ENCODE measurements around the gene ACVRL1. TPM values are rescaled to one million over a fixed set of nuclear protein-coding genes. Genes with fewer than 3 reads are reported as not detected.
A peak's percentile ranks its signal among the peaks of the same experiment; 100 is the strongest.

ACVRL1 gene
- total RNA-seq, 5 donors from 2014 or later (not counting 1 experiment from before 2014, with no cell fraction given) = 0.16 to 0.58 (median 0.23) TPM; not detected in 2

DNA sequence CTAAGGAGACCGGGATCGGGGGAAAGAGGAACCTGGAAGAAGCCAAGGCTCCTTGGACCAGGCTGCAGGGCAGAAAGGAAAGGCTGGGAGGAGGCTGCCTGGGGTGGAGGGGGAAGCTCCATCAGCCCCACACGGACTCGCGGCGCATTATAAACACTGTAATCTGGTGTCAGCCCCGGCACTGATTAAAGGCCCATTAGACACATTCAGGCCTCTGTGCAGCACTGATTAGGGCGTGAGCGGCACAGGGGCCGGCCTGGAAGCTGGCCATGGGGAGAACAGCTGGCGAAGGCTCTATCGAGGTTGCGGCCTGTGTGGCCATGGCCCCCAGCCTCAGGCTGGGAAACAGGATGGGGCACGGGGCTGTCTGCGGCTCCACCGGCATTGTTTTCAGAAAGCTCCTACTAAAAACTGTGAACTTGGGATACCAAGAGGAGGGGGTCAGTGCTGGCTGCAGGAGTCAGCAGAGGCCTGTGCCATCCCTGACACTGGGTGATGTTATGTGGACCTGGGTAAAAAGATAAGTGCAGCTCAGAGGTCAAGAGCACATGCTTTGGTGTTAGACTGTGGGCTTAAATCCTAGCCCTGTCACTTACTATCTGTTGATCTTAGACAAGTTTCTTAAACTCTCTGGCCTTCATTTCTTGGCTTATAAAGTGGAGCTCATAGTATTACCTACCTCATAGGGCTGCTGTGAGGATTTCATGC is 10.6 kb downstream of the ACVRL1 start:
- Mint-ChIP-seq H3K27ac (no peak overlapping the region), H3K4me3 (no peak overlapping the region), H3K4me1 (peaks cover 0 to 3% (median 0%) of the 10 kb centered on the region in 3 donors)

GRCh38 chr12:51920046-51920445 is 12.7 kb downstream of the ACVRL1 start:
- no peak overlapping the region for H3K27ac Mint-ChIP-seq
- H3K27me3 Mint-ChIP-seq = peaks cover 0 to 2% of the 10 kb centered on the region in 2 donors
- ChIA-PET CTCF (no interaction called here), POLR2A (no interaction called here)
- DNase-seq (no peak), ATAC-seq (replicated peaks in 1 of 4) (no peak)
- no peaks in the 10 kb centered on the region for H3K9me3 Mint-ChIP-seq
- Histone ChIP-seq H3K36me3 (ENCODE audit: control insufficient read depth in 2 of 2, extremely low read depth in 1 of 2, insufficient read depth in 1 of 2, low read length in 1 of 2) (no peaks in the 10 kb centered on the region), H3K27me3 (replicated peaks in 1 of 2; ENCODE audit: control insufficient read depth in 2 of 2, extremely low read depth in 1 of 2, insufficient read depth in 2 of 2, low read length in 1 of 2) (peaks cover 0 to 25% of the 10 kb centered on the region in 2 experiments), H3K9me3 (no peaks in the 10 kb centered on the region), H3K27ac (ENCODE audit: low read length) (no peak overlapping the region), H3K4me3 (ENCODE audit: control insufficient read depth in 1 of 2, extremely low read depth in 1 of 2, low read length in 1 of 2) (no peak overlapping the region), H3K4me1 (ENCODE audit: control insufficient read depth in 1 of 2, extremely low read depth in 1 of 2, insufficient read depth in 2 of 2, low read length in 2 of 2) (peaks cover 0 to 10% of the 10 kb centered on the region in 2 experiments)
- H3K4me3 Mint-ChIP-seq = no peak overlapping the region
- no CpG with 5 or more reads among the region's 2 CpGs for WGBS (ENCODE audit: insufficient coverage)
- no peaks in the 10 kb centered on the region for H3K36me3 Mint-ChIP-seq
- H3K4me1 Mint-ChIP-seq = peaks cover 5 to 11% (median 8%) of the 10 kb centered on the region in 3 donors

More for the DNA sequence above, 10.6 kb downstream of the ACVRL1 start:
- ATAC-seq (replicated peaks in 1 of 4) (no peak), DNase-seq (no peak)
- no peaks in the 10 kb centered on the region for H3K36me3 ChIP-seq (ENCODE audit: control insufficient read depth in 2 of 2, extremely low read depth in 1 of 2, insufficient read depth in 1 of 2, low read length in 1 of 2)
- H3K9me3 ChIP-seq = no peaks in the 10 kb centered on the region
- H3K36me3 Mint-ChIP-seq = no peaks in the 10 kb centered on the region
- WGBS (ENCODE audit: insufficient coverage) = 91% methylated on average over 14 of the region's 16 CpGs
- H3K4me3 ChIP-seq (ENCODE audit: control insufficient read depth in 1 of 2, extremely low read depth in 1 of 2, low read length in 1 of 2) = no peak overlapping the region
- no peaks in the 10 kb centered on the region for H3K9me3 Mint-ChIP-seq
- H3K27me3 ChIP-seq (replicated peaks in 1 of 2; ENCODE audit: control insufficient read depth in 2 of 2, extremely low read depth in 1 of 2, insufficient read depth in 2 of 2, low read length in 1 of 2) = peaks cover 0 to 15% of the 10 kb centered on the region in 2 experiments
- POLR2A ChIA-PET = no interaction called here
- peaks cover under 1 to 2% of the 10 kb centered on the region in 2 donors for H3K27me3 Mint-ChIP-seq
- H3K4me1 ChIP-seq (ENCODE audit: control insufficient read depth in 1 of 2, extremely low read depth in 1 of 2, insufficient read depth in 2 of 2, low read length in 2 of 2) = peaks cover 0 to under 1% of the 10 kb centered on the region in 2 experiments
- CTCF ChIA-PET = no interaction called here
- no peak overlapping the region for H3K27ac ChIP-seq (ENCODE audit: low read length)

DNA sequence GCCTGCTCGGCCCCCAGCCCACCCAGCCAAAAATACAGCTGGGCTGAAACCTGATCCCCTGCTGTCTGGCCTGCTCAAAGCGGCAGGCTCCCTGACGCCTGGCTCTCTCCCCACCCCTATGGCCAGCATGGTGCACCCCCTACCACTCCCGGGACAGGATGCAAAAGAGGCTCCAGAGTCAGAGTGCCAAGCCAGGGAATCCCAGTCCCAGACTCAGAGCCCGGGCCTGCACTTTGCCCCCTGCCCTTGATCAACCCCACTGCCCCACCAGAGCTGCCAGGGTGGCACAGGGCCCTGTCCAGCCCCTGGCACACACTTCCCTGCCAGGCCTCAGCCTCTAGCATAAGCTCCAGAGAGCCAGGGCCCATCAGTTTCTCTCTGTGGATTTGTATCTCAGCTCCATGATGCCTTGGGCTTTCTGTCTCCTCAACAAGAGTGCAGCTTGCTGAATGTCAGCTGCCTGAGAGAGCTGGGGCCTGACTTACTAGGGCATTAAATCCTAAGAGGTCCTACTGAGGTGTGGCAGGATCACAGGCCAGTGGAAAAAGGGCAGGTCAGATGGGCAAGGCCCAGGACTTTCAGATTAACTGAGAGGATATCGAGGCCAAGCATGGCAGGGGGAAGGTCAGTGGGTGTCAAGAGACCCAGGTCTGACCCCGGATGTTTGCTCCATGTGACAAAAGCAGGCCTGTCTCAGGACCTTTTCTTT is 13.9 kb downstream of the ACVRL1 start:
- H3K36me3 Mint-ChIP-seq = no peaks in the 10 kb centered on the region
- H3K27ac ChIP-seq (ENCODE audit: low read length) = no peak overlapping the region

DNA sequence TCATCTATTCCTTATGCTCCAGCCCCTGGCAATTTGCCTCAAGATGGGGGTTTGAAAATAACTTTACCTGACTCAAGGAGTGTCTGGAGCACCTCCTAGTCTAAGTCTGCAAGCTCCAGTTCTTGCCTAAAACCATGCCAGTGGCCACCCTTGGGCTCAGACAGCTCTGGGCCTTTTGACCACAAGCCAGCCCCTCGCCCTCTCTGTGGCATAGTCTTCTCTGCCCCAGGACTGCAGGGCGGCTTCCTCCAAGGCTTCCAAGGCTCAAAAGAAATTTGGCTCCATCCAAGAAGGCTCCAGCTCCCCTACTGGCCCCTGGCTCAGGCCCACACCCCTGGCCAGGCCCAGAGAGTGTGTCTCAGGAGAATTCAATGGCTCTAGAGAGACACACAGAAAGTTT is 14.8 kb downstream of the ACVRL1 start:
- Mint-ChIP-seq H3K9me3 (no peaks in the 10 kb centered on the region), H3K4me1 (peaks cover 6 to 14% (median 8%) of the 10 kb centered on the region in 3 donors), H3K27ac (no peak overlapping the region), H3K36me3 (no peaks in the 10 kb centered on the region), H3K27me3 (peaks cover 0 to under 1% of the 10 kb centered on the region in 2 donors), H3K4me3 (no peak overlapping the region)
- CTCF ChIA-PET = interaction anchor here (0.6 to 1.7 kb wide), 3 partner anchors 9 to 1756 kb away, joined by 3 to 6 read pairs (median 5); no protein-coding TSS in a partner anchor
- Histone ChIP-seq H3K36me3 (ENCODE audit: control insufficient read depth in 2 of 2, extremely low read depth in 1 of 2, insufficient read depth in 1 of 2, low read length in 1 of 2) (no peaks in the 10 kb centered on the region), H3K4me1 (ENCODE audit: control insufficient read depth in 1 of 2, extremely low read depth in 1 of 2, insufficient read depth in 2 of 2, low read length in 2 of 2) (peaks cover 0 to 10% of the 10 kb centered on the region in 2 experiments), H3K27me3 (replicated peaks in 1 of 2; ENCODE audit: control insufficient read depth in 2 of 2, extremely low read depth in 1 of 2, insufficient read depth in 2 of 2, low read length in 1 of 2) (peaks cover 0 to 17% of the 10 kb centered on the region in 2 experiments), H3K4me3 (ENCODE audit: control insufficient read depth in 1 of 2, extremely low read depth in 1 of 2, low read length in 1 of 2) (no peak overlapping the region), H3K9me3 (no peaks in the 10 kb centered on the region), H3K27ac (ENCODE audit: low read length) (no peak overlapping the region)
- 78% methylated on average over 1 of the region's 2 CpGs for WGBS (ENCODE audit: insufficient coverage)
- POLR2A ChIA-PET = interaction anchor here in 1 of 2 donors (0.6 kb wide), 1 partner anchor 62 kb away, joined by 3 read pairs; no protein-coding TSS in a partner anchor
- no peak for ATAC-seq (replicated peaks in 1 of 4)
- no peak for DNase-seq

More for the DNA sequence above, 13.9 kb downstream of the ACVRL1 start:
- H3K36me3 ChIP-seq (ENCODE audit: control insufficient read depth in 2 of 2, extremely low read depth in 1 of 2, insufficient read depth in 1 of 2, low read length in 1 of 2) = no peaks in the 10 kb centered on the region
- WGBS (ENCODE audit: insufficient coverage) = 86% methylated on average over 5 of the region's 7 CpGs
- DNase-seq (no peak), ATAC-seq (replicated peaks in 1 of 4) (no peak)
- Mint-ChIP-seq H3K4me1 (peaks cover 5 to 13% (median 8%) of the 10 kb centered on the region in 3 donors), H3K9me3 (no peaks in the 10 kb centered on the region), H3K4me3 (no peak overlapping the region), H3K27ac (no peak overlapping the region), H3K27me3 (peaks cover 0 to 2% of the 10 kb centered on the region in 2 donors)
- POLR2A ChIA-PET = no interaction called here
- H3K4me1 ChIP-seq (ENCODE audit: control insufficient read depth in 1 of 2, extremely low read depth in 1 of 2, insufficient read depth in 2 of 2, low read length in 2 of 2) = peaks cover 0 to 10% of the 10 kb centered on the region in 2 experiments
- CTCF ChIA-PET = interaction anchor here (0.7 to 1.7 kb wide), 2 partner anchors 10 to 1757 kb away, joined by 3 to 5 read pairs; no protein-coding TSS in a partner anchor
- H3K9me3 ChIP-seq = no peaks in the 10 kb centered on the region
- H3K27me3 ChIP-seq (replicated peaks in 1 of 2; ENCODE audit: control insufficient read depth in 2 of 2, extremely low read depth in 1 of 2, insufficient read depth in 2 of 2, low read length in 1 of 2) = peaks cover 0 to 18% of the 10 kb centered on the region in 2 experiments
- no peak overlapping the region for H3K4me3 ChIP-seq (ENCODE audit: control insufficient read depth in 1 of 2, extremely low read depth in 1 of 2, low read length in 1 of 2)

DNA sequence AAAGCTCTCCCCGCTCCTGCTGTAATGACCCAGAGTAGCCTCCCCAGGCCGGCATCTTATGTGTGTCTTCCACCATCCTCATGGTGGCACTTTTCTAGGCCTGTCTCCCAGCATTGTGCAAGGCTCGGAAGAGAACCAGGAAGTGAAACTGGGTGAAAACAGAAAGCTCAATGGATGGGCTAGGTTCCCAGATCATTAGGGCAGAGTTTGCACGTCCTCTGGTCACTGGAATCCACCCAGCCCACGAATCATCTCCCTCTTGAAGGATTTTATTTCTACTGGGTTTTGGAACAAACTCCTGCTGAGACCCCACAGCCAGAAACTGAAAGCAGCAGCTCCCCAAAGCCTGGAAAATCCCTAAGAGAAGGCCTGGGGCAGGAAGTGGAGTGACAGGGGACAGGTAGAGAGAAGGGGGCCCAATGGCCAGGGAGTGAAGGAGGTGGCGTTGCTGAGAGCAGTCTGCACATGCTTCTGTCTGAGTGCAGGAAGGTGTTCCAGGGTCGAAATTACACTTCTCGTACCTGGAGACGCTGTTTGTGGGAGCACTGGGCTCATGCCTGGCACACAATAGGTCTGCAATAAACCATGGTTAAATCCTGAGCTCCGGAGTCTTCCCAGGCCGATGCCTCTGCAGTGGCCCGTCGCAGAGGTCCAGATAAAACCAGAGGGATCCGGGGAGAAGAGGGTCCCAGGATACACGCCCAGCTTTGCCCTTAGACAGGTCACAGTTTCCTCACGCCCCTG is 15.6 kb downstream of the ACVRL1 start:
- peaks cover 6 to 14% (median 8%) of the 10 kb centered on the region in 3 donors for H3K4me1 Mint-ChIP-seq
- DNase-seq (peak in 1 of 35 experiments; percentile 18), ATAC-seq (replicated peaks in 1 of 4) (no peak)
- no peaks in the 10 kb centered on the region for H3K36me3 ChIP-seq (ENCODE audit: control insufficient read depth in 2 of 2, extremely low read depth in 1 of 2, insufficient read depth in 1 of 2, low read length in 1 of 2)
- H3K27ac ChIP-seq (ENCODE audit: low read length) = no peak overlapping the region
- H3K27me3 Mint-ChIP-seq = no peaks in the 10 kb centered on the region
- peak overlapping the region in 1 of 3 donors; percentile 37 for H3K4me3 Mint-ChIP-seq
- H3K27me3 ChIP-seq (replicated peaks in 1 of 2; ENCODE audit: control insufficient read depth in 2 of 2, extremely low read depth in 1 of 2, insufficient read depth in 2 of 2, low read length in 1 of 2) = peaks cover 0 to 17% of the 10 kb centered on the region in 2 experiments
- ChIA-PET CTCF (interaction anchor here (0.5 to 1.7 kb wide), 6 partner anchors 8 to 62 kb away, joined by 3 to 6 read pairs (median 5); no protein-coding TSS in a partner anchor), POLR2A (no interaction called here)
- WGBS (ENCODE audit: insufficient coverage) = 75% methylated on average over 13 of the region's 16 CpGs
- H3K36me3 Mint-ChIP-seq = no peaks in the 10 kb centered on the region
- H3K9me3 ChIP-seq = no peaks in the 10 kb centered on the region
- H3K27ac Mint-ChIP-seq = no peak overlapping the region
- H3K9me3 Mint-ChIP-seq = no peaks in the 10 kb centered on the region
- no peak overlapping the region for H3K4me3 ChIP-seq (ENCODE audit: control insufficient read depth in 1 of 2, extremely low read depth in 1 of 2, low read length in 1 of 2)
- H3K4me1 ChIP-seq (ENCODE audit: control insufficient read depth in 1 of 2, extremely low read depth in 1 of 2, insufficient read depth in 2 of 2, low read length in 2 of 2) = peaks cover 0 to 10% of the 10 kb centered on the region in 2 experiments

All from T-cell (primary cell).